ENCODE data around the gene PRKACG.

DNA sequence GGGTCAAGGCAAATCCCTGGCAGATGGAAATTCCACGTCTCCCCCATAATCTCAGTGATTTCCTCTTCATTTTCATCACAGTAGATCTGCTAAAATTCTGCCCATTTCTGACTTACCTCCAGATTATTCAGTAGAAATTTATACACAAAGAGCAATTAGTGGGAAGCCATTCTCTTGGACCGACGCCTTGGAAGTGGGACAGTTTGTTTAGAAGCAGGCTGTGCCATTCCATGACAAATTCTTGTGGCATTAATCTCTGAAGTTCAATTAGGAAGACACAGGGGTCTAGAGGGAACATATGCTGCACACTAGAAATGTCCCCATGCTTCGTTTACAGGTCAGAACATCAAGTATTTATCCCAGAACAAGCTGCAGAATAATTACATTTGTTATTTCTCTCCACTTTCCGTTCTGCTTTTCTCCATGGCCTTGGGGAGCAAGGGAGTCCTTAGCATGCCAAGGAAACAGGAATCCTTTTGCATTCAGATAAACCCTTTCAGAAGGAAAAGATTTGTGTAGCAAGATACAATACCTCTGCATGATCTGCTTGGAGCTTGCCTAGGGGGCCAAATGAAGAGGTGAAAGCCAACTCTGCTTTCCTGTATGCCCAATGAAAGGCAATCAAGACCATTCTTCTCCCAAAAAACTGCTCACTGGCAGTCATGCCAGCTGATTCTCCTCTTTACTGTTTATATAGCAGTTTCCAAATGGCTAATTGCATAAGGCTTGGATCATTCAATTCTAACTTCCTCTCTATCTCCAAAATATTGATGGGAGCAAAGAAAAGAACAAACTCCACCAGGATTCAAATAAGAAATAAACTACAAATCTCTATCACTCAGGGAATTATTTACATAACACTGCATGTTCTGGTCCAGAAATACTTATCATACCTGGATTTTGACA, 2.5 kb upstream of the PRKACG start:
- TF ChIP-seq, protein P1, sequence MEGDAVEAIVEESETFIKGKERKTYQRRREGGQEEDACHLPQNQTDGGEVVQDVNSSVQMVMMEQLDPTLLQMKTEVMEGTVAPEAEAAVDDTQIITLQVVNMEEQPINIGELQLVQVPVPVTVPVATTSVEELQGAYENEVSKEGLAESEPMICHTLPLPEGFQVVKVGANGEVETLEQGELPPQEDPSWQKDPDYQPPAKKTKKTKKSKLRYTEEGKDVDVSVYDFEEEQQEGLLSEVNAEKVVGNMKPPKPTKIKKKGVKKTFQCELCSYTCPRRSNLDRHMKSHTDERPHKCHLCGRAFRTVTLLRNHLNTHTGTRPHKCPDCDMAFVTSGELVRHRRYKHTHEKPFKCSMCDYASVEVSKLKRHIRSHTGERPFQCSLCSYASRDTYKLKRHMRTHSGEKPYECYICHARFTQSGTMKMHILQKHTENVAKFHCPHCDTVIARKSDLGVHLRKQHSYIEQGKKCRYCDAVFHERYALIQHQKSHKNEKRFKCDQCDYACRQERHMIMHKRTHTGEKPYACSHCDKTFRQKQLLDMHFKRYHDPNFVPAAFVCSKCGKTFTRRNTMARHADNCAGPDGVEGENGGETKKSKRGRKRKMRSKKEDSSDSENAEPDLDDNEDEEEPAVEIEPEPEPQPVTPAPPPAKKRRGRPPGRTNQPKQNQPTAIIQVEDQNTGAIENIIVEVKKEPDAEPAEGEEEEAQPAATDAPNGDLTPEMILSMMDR (IDR thresholded peaks at IDR 0.05) = no peak
- TF ChIP-seq EZH2 (IDR thresholded peaks at IDR 0.05) = no peak

Measured in neural progenitor cell (in vitro differentiated cells).